ENCODE measurements around the gene DGKE. TPM values are rescaled to one million over a fixed set of nuclear protein-coding genes. Genes with fewer than 3 reads are reported as not detected.
A peak's percentile ranks its signal among the peaks of the same experiment; 100 is the strongest.

Gene DGKE
- total and polyA plus RNA-seq, 2 donors (not counting 3 experiments of a cell fraction or from before 2014, with no cell fraction given): 4.9 to 22.9 TPM

- no TSS peak for BruUV-seq (replicated peaks)
- Histone ChIP-seq H4K20me1 (replicated peaks; ENCODE audit: control insufficient read depth, extremely low read depth, insufficient read depth, low read length) (no peaks in the 10 kb centered on the region), H3K9me1 (replicated peaks; ENCODE audit: control insufficient read depth, extremely low read depth, insufficient read depth, low read length) (no peaks in the 10 kb centered on the region), H3K79me2 (ENCODE audit: control insufficient read depth, insufficient read depth, low read length) (peaks cover 28% of the 10 kb centered on the region), H3K4me2 (ENCODE audit: insufficient read depth, low read length) (peak overlapping the region; percentile 81), H3K9me3 (replicated peaks; ENCODE audit: control insufficient read depth, insufficient read depth, low read length) (no peaks in the 10 kb centered on the region), H3K36me3 (ENCODE audit: control insufficient read depth in 2 of 2, extremely low read depth in 1 of 2, insufficient read depth in 2 of 2, low read length in 2 of 2) (peaks cover 0 to 2% of the 10 kb centered on the region in 2 experiments), H3K27ac (ENCODE audit: insufficient read depth, low read depth, low read length) (no peak overlapping the region), H2AFZ (ENCODE audit: low read depth, low read length) (no peak overlapping the region), H3K27me3 (ENCODE audit: control insufficient read depth in 2 of 2, insufficient read depth in 2 of 2, low read length in 2 of 2) (no peaks in the 10 kb centered on the region), H3K4me3 (replicated peaks in 1 of 3; ENCODE audit: insufficient read depth in 1 of 3, low read depth in 1 of 3, low read length in 3 of 3) (peak overlapping the region; percentile 1 to 77 (median 77)), H3K9ac (replicated peaks; ENCODE audit: extremely low read depth, insufficient read depth, low read length) (peak overlapping the region; percentile 83), H3K4me1 (ENCODE audit: control insufficient read depth, extremely low read depth, insufficient read depth, low read length) (peaks cover 32% of the 10 kb centered on the region)
- POLR2A ChIA-PET: interaction anchor here (1.8 kb wide), 1 partner anchor 82 kb away, joined by 7 read pairs; the partner anchor contains the start of gene TRIM25
- TF ChIP-seq MYC (IDR thresholded peaks at IDR 0.05; ENCODE audit: low read depth, low read length) (no peak), EZH2 (IDR thresholded peaks at IDR 0.05; ENCODE audit: borderline replicate concordance, low read depth, low read length, severe bottlenecking) (no peak), CTCF (IDR thresholded peaks at IDR 0.05; ENCODE audit: extremely low read depth in 1 of 2, insufficient read depth in 1 of 2, low read depth in 1 of 2, low read length in 2 of 2) (no peak), FOS (IDR thresholded peaks at IDR 0.05; ENCODE audit: borderline replicate concordance, insufficient read depth, low read length) (no peak)
- intact Hi-C loops (cut with micrococcal nuclease) (no loop called here), dilution Hi-C loops (cut with MboI; ENCODE audit: extremely low pct_ligation_motif_present, low sequenced_read_pairs) (no loop called here)
- DNase-seq (ENCODE audit: low read depth, low spot score) (no peak), FAIRE-seq (no peak)
- CTCF ChIA-PET: interaction anchor here (1.0 to 7.8 kb wide), 3 partner anchors 8 to 15 kb away, joined by 3 to 71 read pairs (median 3); no protein-coding TSS in a partner anchor
These were observed 1.5 kb upstream of the DGKE start for GRCh38 chr17:56832446-56832845.

All from endothelial cell of umbilical vein (primary cell).